HL-60 (cell line): ENCODE measurements around the gene MUC22.

Experiments used
- DNase-seq, 2 experiments: peaks; one replicate each; pipeline ENCODE4 v3.0.0-alpha.2; 2010 to 2020; ENCODE audit warnings: low read depth in 1 of 2, low spot score in 1 of 2
- H3K27ac ChIP-seq: fragments of 250-450 bp; sonication (Bioruptor Pico); replicated peaks from 2 replicates; pipeline ENCODE4 v1.5.1; 2020; ENCODE audit warnings: mild to moderate bottlenecking, moderate library complexity
- H3K27me3 ChIP-seq: fragments of 250-450 bp; sonication (Bioruptor Pico); 2 replicates; pipeline ENCODE4 v1.5.1; 2021; ENCODE audit warnings: mild to moderate bottlenecking, moderate library complexity; ENCODE audit not compliant: insufficient read depth, poor library complexity, severe bottlenecking
- H3K4me3 ChIP-seq: replicated peaks from 2 replicates; pipeline ENCODE4 v1.5.1; 2011; ENCODE audit warnings: mild to moderate bottlenecking, control low read depth, low read length; ENCODE audit not compliant: insufficient read depth
- GABPA ChIP-seq: IDR thresholded peaks from 2 replicates; pipeline ENCODE4 v1.6.1; 2012; ENCODE audit warnings: low read depth
- POLR2AphosphoS5 ChIP-seq: IDR thresholded peaks from 2 replicates; pipeline ENCODE4 v1.6.1; 2012; ENCODE audit warnings: low read depth
- SPI1 ChIP-seq: IDR thresholded peaks from 2 replicates; pipeline ENCODE4 v1.6.1; 2012; ENCODE audit warnings: low read depth, mild to moderate bottlenecking, borderline replicate concordance
- TF ChIP-seq, protein P1 (sequence below): IDR thresholded peaks from 2 replicates; pipeline ENCODE4 v1.6.1; 2012; ENCODE audit warnings: low read depth; ENCODE audit not compliant: insufficient replicate concordance
- TF ChIP-seq, protein P2 (sequence below): IDR thresholded peaks from one replicate; pipeline ENCODE4 v1.5.1; 2011; ENCODE audit warnings: low read length, control low read depth, inconsistent platforms; ENCODE audit not compliant: insufficient read depth

MUC22 gene

DNA sequence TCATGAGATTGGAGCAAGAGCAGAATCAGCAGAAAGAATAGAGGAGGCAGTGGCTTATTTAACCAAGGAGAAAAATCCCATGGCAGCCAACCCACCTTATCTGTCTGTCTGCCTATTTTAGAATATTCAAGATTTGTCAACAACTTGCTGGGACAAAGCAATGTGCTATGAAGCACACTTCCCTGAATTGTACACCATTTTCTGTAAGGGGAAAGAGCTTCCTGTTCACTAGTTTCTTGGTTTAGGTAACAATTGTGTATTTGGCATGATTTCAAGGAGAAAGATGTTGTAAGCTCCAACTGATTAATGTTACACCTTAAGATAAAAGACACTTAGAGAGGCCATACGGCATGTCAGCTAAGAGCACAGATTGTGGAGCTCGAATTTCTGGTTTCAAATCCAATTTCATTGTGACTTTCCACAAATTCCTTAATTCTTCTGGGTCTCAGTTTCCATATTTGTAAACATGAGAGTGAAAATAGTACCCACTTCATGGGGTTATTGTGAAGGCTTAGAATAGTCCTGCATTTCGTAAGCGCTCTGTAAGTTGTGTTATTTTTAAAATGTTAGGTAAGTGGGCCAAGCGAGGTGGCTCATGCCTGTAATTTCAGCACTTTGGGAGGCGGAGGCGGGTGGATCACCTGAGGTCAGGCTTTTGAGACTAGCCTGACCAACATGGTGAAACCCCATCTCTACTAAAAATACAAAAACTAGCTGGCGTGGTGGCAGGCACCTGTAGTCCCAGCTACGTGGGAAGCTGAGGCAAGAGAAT is 4.8 kb upstream of the MUC22 start:
- no peak for DNase-seq
- no peak overlapping the region for H3K4me3 ChIP-seq
- H3K27me3 ChIP-seq, result peaks cover 2% of the 10 kb centered on the region
- TF ChIP-seq POLR2AphosphoS5 (no peak), SPI1 (no peak), GABPA (no peak)
- TF ChIP-seq, protein P1, sequence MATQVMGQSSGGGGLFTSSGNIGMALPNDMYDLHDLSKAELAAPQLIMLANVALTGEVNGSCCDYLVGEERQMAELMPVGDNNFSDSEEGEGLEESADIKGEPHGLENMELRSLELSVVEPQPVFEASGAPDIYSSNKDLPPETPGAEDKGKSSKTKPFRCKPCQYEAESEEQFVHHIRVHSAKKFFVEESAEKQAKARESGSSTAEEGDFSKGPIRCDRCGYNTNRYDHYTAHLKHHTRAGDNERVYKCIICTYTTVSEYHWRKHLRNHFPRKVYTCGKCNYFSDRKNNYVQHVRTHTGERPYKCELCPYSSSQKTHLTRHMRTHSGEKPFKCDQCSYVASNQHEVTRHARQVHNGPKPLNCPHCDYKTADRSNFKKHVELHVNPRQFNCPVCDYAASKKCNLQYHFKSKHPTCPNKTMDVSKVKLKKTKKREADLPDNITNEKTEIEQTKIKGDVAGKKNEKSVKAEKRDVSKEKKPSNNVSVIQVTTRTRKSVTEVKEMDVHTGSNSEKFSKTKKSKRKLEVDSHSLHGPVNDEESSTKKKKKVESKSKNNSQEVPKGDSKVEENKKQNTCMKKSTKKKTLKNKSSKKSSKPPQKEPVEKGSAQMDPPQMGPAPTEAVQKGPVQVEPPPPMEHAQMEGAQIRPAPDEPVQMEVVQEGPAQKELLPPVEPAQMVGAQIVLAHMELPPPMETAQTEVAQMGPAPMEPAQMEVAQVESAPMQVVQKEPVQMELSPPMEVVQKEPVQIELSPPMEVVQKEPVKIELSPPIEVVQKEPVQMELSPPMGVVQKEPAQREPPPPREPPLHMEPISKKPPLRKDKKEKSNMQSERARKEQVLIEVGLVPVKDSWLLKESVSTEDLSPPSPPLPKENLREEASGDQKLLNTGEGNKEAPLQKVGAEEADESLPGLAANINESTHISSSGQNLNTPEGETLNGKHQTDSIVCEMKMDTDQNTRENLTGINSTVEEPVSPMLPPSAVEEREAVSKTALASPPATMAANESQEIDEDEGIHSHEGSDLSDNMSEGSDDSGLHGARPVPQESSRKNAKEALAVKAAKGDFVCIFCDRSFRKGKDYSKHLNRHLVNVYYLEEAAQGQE, result no peak
- TF ChIP-seq, protein P2, sequence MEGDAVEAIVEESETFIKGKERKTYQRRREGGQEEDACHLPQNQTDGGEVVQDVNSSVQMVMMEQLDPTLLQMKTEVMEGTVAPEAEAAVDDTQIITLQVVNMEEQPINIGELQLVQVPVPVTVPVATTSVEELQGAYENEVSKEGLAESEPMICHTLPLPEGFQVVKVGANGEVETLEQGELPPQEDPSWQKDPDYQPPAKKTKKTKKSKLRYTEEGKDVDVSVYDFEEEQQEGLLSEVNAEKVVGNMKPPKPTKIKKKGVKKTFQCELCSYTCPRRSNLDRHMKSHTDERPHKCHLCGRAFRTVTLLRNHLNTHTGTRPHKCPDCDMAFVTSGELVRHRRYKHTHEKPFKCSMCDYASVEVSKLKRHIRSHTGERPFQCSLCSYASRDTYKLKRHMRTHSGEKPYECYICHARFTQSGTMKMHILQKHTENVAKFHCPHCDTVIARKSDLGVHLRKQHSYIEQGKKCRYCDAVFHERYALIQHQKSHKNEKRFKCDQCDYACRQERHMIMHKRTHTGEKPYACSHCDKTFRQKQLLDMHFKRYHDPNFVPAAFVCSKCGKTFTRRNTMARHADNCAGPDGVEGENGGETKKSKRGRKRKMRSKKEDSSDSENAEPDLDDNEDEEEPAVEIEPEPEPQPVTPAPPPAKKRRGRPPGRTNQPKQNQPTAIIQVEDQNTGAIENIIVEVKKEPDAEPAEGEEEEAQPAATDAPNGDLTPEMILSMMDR, result no peak
- H3K27ac ChIP-seq, result no peak overlapping the region

DNA sequence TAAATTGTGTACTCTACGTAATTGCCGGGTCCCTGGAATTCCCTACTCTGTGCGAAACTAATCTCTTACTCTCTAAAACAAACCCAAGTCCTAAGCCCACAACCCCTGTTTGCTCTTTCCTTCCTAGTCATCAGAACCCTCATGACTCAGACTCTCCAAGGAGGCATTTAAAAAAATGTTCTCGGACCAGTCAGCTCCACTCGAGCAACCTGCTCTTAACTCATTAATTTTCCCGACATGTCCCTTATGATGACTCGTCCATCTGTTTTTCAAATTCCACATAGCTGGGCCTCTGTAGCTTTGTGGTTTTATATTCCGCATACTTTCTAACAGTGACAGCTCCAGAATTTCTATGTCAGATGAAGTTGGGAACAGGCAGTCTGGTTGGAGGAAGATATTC is 2.6 kb upstream of the MUC22 start:
- no peak for DNase-seq
- Histone ChIP-seq H3K4me3 (no peak overlapping the region), H3K27ac (no peak overlapping the region), H3K27me3 (peaks cover 2% of the 10 kb centered on the region)
- TF ChIP-seq GABPA, result no peak
- TF ChIP-seq SPI1, result no peak
- TF ChIP-seq POLR2AphosphoS5, result no peak
- TF ChIP-seq, protein P2, result no peak
- TF ChIP-seq, protein P1, result no peak

DNA sequence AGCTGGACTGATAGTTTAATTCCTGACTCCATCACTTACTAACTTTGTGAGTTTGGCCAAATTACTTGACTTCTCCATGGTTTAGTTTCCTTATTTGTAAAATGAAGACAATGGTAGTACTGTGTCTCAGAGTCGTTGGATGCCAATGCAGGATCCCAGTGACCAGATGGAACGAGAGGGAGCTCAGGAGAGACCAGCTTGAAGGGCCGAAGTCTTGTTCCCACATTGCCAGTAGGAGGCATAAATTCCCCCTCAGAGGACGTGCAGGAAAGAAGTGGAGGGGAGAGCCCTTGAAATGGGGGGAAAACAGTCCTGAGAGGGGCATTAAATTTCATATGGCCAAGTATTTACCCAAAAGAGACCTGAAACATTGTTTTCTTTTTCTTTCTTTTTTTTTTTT is 2.1 kb upstream of the MUC22 start:
- H3K27me3 ChIP-seq, result peaks cover 2% of the 10 kb centered on the region
- no peak overlapping the region for H3K27ac ChIP-seq
- TF ChIP-seq, protein P2, result no peak
- TF ChIP-seq, protein P1, result no peak
- TF ChIP-seq GABPA (no peak), SPI1 (no peak)
- no peak overlapping the region for H3K4me3 ChIP-seq
- DNase-seq, result no peak
